IMR-90 (cell line): Measurements from ENCODE around the gene SURF4. TPM values are rescaled to one million over a fixed set of nuclear protein-coding genes. Genes with fewer than 3 reads are reported as not detected.

Source experiments
- ATAC-seq: fragments of 200-7000 bp; cut with Tn5 transposase; 2 replicates; pipeline ENCODE4 v1.9.1; 2020; ENCODE audit warnings: low read depth, mild to moderate bottlenecking, moderate library complexity
- BruUV-seq: library from RNA; stranded (reverse); fragments of 400-500 nt; replicated peaks from 2 replicates; lab custom pipeline; 2021; lab: Mats Ljungman, UMichigan
- CTCF ChIA-PET: fragments of 300-600 bp; formaldehyde crosslinking; extraction: SDS; loops from one replicate; lab custom pipeline; 2021; ENCODE audit warnings: antibody characterized with exemption; lab: Yijun Ruan, JAX
- POLR2A ChIA-PET: fragments of 300-600 bp; sonication (Branson Sonifier 250); formaldehyde crosslinking; loops from one replicate; lab custom pipeline; 2022; ENCODE audit warnings: antibody characterized with exemption; ENCODE audit not compliant: unreplicated experiment; lab: Charles Lee
- DNase-seq: peaks from one replicate; pipeline ENCODE4 v3.0.0; 2013
- H2AFZ ChIP-seq: replicated peaks from 2 replicates; pipeline ENCODE3; 2013; ENCODE audit warnings: low read length, mild to moderate bottlenecking; ENCODE audit not compliant: poor library complexity
- H2AK5ac ChIP-seq: 2 replicates; pipeline ENCODE4 v1.6.1; 2013; ENCODE audit warnings: low read depth, low read length, inconsistent platforms
- H2AK9ac ChIP-seq: replicated peaks from 2 replicates; pipeline ENCODE3; 2013; ENCODE audit warnings: mild to moderate bottlenecking, low read depth, low read length, moderate library complexity; ENCODE audit not compliant: poor library complexity
- H2BK120ac ChIP-seq: 2 replicates; pipeline ENCODE4 v1.6.1; 2013; ENCODE audit warnings: low read depth, low read length, inconsistent platforms
- H2BK15ac ChIP-seq: 3 replicates; pipeline ENCODE4 v1.6.1; 2013; ENCODE audit warnings: low read depth, low read length, inconsistent platforms
- H2BK20ac ChIP-seq: 2 replicates; pipeline ENCODE4 v1.6.1; 2013; ENCODE audit warnings: low read depth, mild to moderate bottlenecking, inconsistent platforms, low read length, moderate library complexity
- H2BK5ac ChIP-seq: 2 replicates; pipeline ENCODE4 v1.6.1; 2013; ENCODE audit warnings: mild to moderate bottlenecking, low read depth, low read length, inconsistent platforms; ENCODE audit not compliant: poor library complexity, severe bottlenecking
- H3K14ac ChIP-seq: replicated peaks from 2 replicates; pipeline ENCODE4 v1.6.1; 2013; ENCODE audit warnings: low read depth, low read length, inconsistent platforms
- H3K18ac ChIP-seq: 2 replicates; pipeline ENCODE4 v1.6.1; 2013; ENCODE audit warnings: low read depth, low read length, control low read depth
- H3K23ac ChIP-seq: 2 replicates; pipeline ENCODE4 v1.6.1; 2013; ENCODE audit warnings: low read depth, low read length, inconsistent platforms
- H3K27ac ChIP-seq: 2 replicates; pipeline ENCODE4 v1.5.1; 2013; ENCODE audit warnings: mild to moderate bottlenecking, control low read depth, low read length; ENCODE audit not compliant: insufficient read depth
- H3K27me3 ChIP-seq: 2 replicates; pipeline ENCODE4 v1.6.1; 2013; ENCODE audit warnings: low read length; ENCODE audit not compliant: control insufficient read depth, insufficient read depth
- H3K36me3 ChIP-seq: 2 replicates; pipeline ENCODE4 v1.6.1; 2013; ENCODE audit warnings: low read length, mixed read lengths; ENCODE audit not compliant: control insufficient read depth, insufficient read depth
- H3K4ac ChIP-seq: 2 replicates; pipeline ENCODE4 v1.6.1; 2013; ENCODE audit warnings: low read depth, low read length, inconsistent platforms
- H3K4me1 ChIP-seq: 2 replicates; pipeline ENCODE4 v1.6.1; 2013; ENCODE audit warnings: low read length, mixed read lengths; ENCODE audit not compliant: control insufficient read depth, insufficient read depth
- H3K4me2 ChIP-seq: 2 replicates; pipeline ENCODE4 v1.6.1; 2013; ENCODE audit warnings: low read depth, mild to moderate bottlenecking, control low read depth, low read length, moderate library complexity
- H3K4me3 ChIP-seq: 2 replicates; pipeline ENCODE4 v1.5.1; 2013; ENCODE audit warnings: low read depth, mild to moderate bottlenecking, control low read depth, low read length, moderate library complexity; ENCODE audit not compliant: insufficient read depth
- H3K56ac ChIP-seq: 2 replicates; pipeline ENCODE4 v1.6.1; 2013; ENCODE audit warnings: low read length, inconsistent platforms; ENCODE audit not compliant: insufficient read depth; ENCODE audit errors: extremely low read depth
- H3K79me1 ChIP-seq, 2 experiments: 2 replicates each; pipeline ENCODE4 v1.6.1; 2013; ENCODE audit warnings: low read length in 2 of 2, inconsistent platforms in 1 of 2, low read depth in 1 of 2
- H3K9ac ChIP-seq: 2 replicates; pipeline ENCODE4 v1.6.1; 2013; ENCODE audit warnings: low read depth, low read length, control low read depth
- H3K9me1 ChIP-seq: 2 replicates; pipeline ENCODE4 v1.6.1; 2013; ENCODE audit warnings: low read length, inconsistent platforms; ENCODE audit not compliant: insufficient read depth
- H3K9me3 ChIP-seq: 2 replicates; pipeline ENCODE4 v1.6.1; 2013; ENCODE audit warnings: low read length; ENCODE audit not compliant: control insufficient read depth, insufficient read depth
- H4K20me1 ChIP-seq: 2 replicates; pipeline ENCODE4 v1.6.1; 2013; ENCODE audit warnings: low read length, inconsistent platforms; ENCODE audit not compliant: insufficient read depth
- H4K5ac ChIP-seq: 2 replicates; pipeline ENCODE4 v1.6.1; 2013; ENCODE audit warnings: mild to moderate bottlenecking, low read depth, low read length, control low read depth
- H4K8ac ChIP-seq, 2 experiments: 2 replicates each; pipeline ENCODE4 v1.6.1; 2013; ENCODE audit warnings: low read depth in 2 of 2, low read length in 2 of 2, control low read depth in 1 of 2, inconsistent platforms in 1 of 2
- H4K91ac ChIP-seq: 2 replicates; pipeline ENCODE4 v1.6.1; 2013; ENCODE audit warnings: low read depth, low read length, inconsistent platforms; ENCODE audit not compliant: insufficient read depth
- BHLHE40 ChIP-seq: fragments of 150-350 bp; IDR thresholded peaks from 2 replicates; pipeline ENCODE4 v1.6.1; 2016; ENCODE audit warnings: mild to moderate bottlenecking, low read depth, low read length
- CEBPB ChIP-seq: IDR thresholded peaks from 2 replicates; pipeline ENCODE4 v1.6.1; 2012; ENCODE audit warnings: low read depth, low read length, improper control_type of control experiment
- CHD1 ChIP-seq: IDR thresholded peaks from 2 replicates; pipeline ENCODE4 v1.6.1; 2012; ENCODE audit warnings: low read depth, low read length, improper control_type of control experiment
- FOS ChIP-seq: fragments of 150-350 bp; IDR thresholded peaks from 2 replicates; pipeline ENCODE4 v1.6.1; 2016; ENCODE audit warnings: low read depth, low read length
- MAFK ChIP-seq: IDR thresholded peaks from 2 replicates; pipeline ENCODE4 v1.6.1; 2012; ENCODE audit warnings: low read depth, low read length, improper control_type of control experiment
- MAZ ChIP-seq: IDR thresholded peaks from 2 replicates; pipeline ENCODE4 v1.6.1; 2012; ENCODE audit warnings: low read depth, mild to moderate bottlenecking, low read length, improper control_type of control experiment, moderate library complexity, borderline replicate concordance
- MXI1 ChIP-seq: IDR thresholded peaks from 2 replicates; pipeline ENCODE4 v1.6.1; 2012; ENCODE audit warnings: low read depth, mild to moderate bottlenecking, low read length, moderate library complexity, borderline replicate concordance
- NFE2L2 ChIP-seq: fragments of 150-350 bp; IDR thresholded peaks from 2 replicates; pipeline ENCODE4 v1.6.1; 2016; ENCODE audit warnings: low read depth, mild to moderate bottlenecking, low read length
- POLR2A ChIP-seq: IDR thresholded peaks from 2 replicates; pipeline ENCODE4 v1.6.1; 2012; ENCODE audit warnings: mild to moderate bottlenecking, low read depth, low read length
- RAD21 ChIP-seq: IDR thresholded peaks from 2 replicates; pipeline ENCODE4 v1.6.1; 2012; ENCODE audit warnings: low read length, improper control_type of control experiment
- RFX5 ChIP-seq: IDR thresholded peaks from 2 replicates; pipeline ENCODE4 v1.8.0; 2012; ENCODE audit warnings: low read depth, mild to moderate bottlenecking, low read length, moderate library complexity
- WGBS, 2 experiments: methylation state at CpG; one replicate each; pipeline versions ENCODE4 v1.1.5 to v1.1.7; 2013; ENCODE audit warnings: missing lambda C conversion rate in 2 of 2; ENCODE audit not compliant: insufficient read length in 1 of 2; ENCODE audit errors: extremely low coverage in 2 of 2; 5-methylcytosine and 5-hydroxymethylcytosine counted together
- dilution Hi-C: fragments of 300-500 bp; cut with HindIII; formaldehyde crosslinking; loops from one replicate; pipeline ENCODE4 v1.14.3; 2018; ENCODE audit warnings: low sequenced_read_pairs; ENCODE audit not compliant: unreplicated experiment
- in situ Hi-C: fragments of 300-500 bp; cut with MboI; formaldehyde crosslinking; loops from 3 replicates; pipeline ENCODE4 v1.14.3; 2019; ENCODE audit warnings: low sequenced_read_pairs, inconsistent platforms, mixed read lengths
- intact Hi-C: fragments of 100-400 bp; cut with micrococcal nuclease; formaldehyde crosslinking; loops from 2 replicates; pipeline ENCODE4 v1.10.0; 2022
- polyA plus RNA-seq, 3 experiments: library from polyadenylated mRNA; depleted of rRNA; stranded (reverse); fragments of >200 nt; gene quantifications; 2 replicates each; pipeline ENCODE4 v1.2.3, GENCODE V29; 2012; ENCODE audit warnings: low replicate concordance in 1 of 3
- total RNA-seq: library from RNA; depleted of rRNA; stranded (reverse); fragments of >200 nt; gene quantifications from 2 replicates; pipeline ENCODE4 v1.2.3, GENCODE V29; 2012
- TF ChIP-seq, protein P1 (sequence below): conservative IDR thresholded peaks from 2 replicates; pipeline ENCODE4 v1.5.1; 2012; ENCODE audit warnings: mild to moderate bottlenecking, low read depth, low read length, improper control_type of control experiment
- TF ChIP-seq, protein P2 (sequence below): fragments of 150-350 bp; IDR thresholded peaks from 2 replicates; pipeline ENCODE4 v1.6.1; 2017; ENCODE audit warnings: mild to moderate bottlenecking, antibody characterized with exemption, low read length, low read depth
- TF ChIP-seq, protein P3 (sequence below): fragments of 150-350 bp; IDR thresholded peaks from 2 replicates; pipeline ENCODE4 v1.6.1; 2016; ENCODE audit warnings: low read depth, mild to moderate bottlenecking, low read length, moderate library complexity, borderline replicate concordance

Gene SURF4
- total and polyA plus RNA-seq, 2 of the 4 experiments (the other 2 are of a cell fraction) = 307 to 532 TPM

DNA sequence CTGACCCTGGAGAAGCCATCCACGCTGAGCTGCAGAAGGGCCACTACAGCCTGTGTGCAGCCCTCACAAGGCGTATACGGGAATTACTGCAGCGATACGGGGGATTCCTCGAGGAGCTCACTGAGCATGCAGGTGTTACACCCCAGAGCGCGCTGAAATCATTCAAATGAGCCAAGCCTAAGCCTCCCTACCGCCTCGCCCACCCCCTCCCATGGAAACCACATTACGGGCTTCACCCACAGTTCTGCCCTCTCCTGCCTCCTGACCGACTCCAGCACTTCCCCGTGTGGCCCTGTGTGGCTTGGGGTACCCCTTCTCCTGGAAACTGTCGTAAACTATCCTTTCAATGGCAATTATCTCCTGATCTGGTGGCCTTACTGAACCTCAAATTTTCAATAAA is 53.2 kb downstream of the SURF4 start:
- WGBS, 2 experiments = 85% methylated on average over 5 of the region's 14 CpGs; no CpG with 5 or more reads in 1 of the 2 experiments
- POLR2A ChIA-PET = no interaction called here
- in situ Hi-C loops = no loop called here

More for the DNA sequence above, 53.2 kb downstream of the SURF4 start:
- H4K5ac ChIP-seq = no peak overlapping the region
- no peaks in the 10 kb centered on the region for H3K79me1 ChIP-seq
- H3K9me1 ChIP-seq = no peaks in the 10 kb centered on the region
- peak overlapping the region; percentile 41 for H2AFZ ChIP-seq
- no peak overlapping the region for H3K56ac ChIP-seq
- no peak overlapping the region for H2BK120ac ChIP-seq
- H3K4me3 ChIP-seq = no peak overlapping the region
- H2AK5ac ChIP-seq = no peak overlapping the region
- no peak overlapping the region for H2BK5ac ChIP-seq
- no peak overlapping the region for H3K4ac ChIP-seq
- BruUV-seq = no TSS peak
- DNase-seq (no peak), ATAC-seq (no peak)
- no peak overlapping the region for H3K9ac ChIP-seq
- H3K27me3 ChIP-seq = peaks cover 21% of the 10 kb centered on the region
- no peaks in the 10 kb centered on the region for H3K36me3 ChIP-seq
- H3K14ac ChIP-seq = no peak overlapping the region
- no peak overlapping the region for H4K8ac ChIP-seq
- H4K20me1 ChIP-seq = no peaks in the 10 kb centered on the region
- no peak overlapping the region for H3K27ac ChIP-seq
- H3K4me2 ChIP-seq = no peak overlapping the region
- CTCF ChIA-PET = no interaction called here
- no peak overlapping the region for H2BK20ac ChIP-seq
- no peak overlapping the region for H3K18ac ChIP-seq
- H2AK9ac ChIP-seq = no peak overlapping the region
- no peaks in the 10 kb centered on the region for H3K9me3 ChIP-seq
- H3K4me1 ChIP-seq = no peaks in the 10 kb centered on the region
- no peak overlapping the region for H2BK15ac ChIP-seq
- no peak overlapping the region for H3K23ac ChIP-seq
- TF ChIP-seq CEBPB = no peak
- no peak for TF ChIP-seq MAFK
- no peak for TF ChIP-seq CHD1
- TF ChIP-seq, protein P1, sequence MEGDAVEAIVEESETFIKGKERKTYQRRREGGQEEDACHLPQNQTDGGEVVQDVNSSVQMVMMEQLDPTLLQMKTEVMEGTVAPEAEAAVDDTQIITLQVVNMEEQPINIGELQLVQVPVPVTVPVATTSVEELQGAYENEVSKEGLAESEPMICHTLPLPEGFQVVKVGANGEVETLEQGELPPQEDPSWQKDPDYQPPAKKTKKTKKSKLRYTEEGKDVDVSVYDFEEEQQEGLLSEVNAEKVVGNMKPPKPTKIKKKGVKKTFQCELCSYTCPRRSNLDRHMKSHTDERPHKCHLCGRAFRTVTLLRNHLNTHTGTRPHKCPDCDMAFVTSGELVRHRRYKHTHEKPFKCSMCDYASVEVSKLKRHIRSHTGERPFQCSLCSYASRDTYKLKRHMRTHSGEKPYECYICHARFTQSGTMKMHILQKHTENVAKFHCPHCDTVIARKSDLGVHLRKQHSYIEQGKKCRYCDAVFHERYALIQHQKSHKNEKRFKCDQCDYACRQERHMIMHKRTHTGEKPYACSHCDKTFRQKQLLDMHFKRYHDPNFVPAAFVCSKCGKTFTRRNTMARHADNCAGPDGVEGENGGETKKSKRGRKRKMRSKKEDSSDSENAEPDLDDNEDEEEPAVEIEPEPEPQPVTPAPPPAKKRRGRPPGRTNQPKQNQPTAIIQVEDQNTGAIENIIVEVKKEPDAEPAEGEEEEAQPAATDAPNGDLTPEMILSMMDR = no peak
- no peak for TF ChIP-seq FOS
- TF ChIP-seq, protein P2, sequence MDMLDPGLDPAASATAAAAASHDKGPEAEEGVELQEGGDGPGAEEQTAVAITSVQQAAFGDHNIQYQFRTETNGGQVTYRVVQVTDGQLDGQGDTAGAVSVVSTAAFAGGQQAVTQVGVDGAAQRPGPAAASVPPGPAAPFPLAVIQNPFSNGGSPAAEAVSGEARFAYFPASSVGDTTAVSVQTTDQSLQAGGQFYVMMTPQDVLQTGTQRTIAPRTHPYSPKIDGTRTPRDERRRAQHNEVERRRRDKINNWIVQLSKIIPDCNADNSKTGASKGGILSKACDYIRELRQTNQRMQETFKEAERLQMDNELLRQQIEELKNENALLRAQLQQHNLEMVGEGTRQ = no peak
- TF ChIP-seq RFX5 = no peak
- TF ChIP-seq, protein P3, sequence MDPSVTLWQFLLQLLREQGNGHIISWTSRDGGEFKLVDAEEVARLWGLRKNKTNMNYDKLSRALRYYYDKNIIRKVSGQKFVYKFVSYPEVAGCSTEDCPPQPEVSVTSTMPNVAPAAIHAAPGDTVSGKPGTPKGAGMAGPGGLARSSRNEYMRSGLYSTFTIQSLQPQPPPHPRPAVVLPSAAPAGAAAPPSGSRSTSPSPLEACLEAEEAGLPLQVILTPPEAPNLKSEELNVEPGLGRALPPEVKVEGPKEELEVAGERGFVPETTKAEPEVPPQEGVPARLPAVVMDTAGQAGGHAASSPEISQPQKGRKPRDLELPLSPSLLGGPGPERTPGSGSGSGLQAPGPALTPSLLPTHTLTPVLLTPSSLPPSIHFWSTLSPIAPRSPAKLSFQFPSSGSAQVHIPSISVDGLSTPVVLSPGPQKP = no peak
- TF ChIP-seq MAZ = no peak
- no peak for TF ChIP-seq POLR2A
- TF ChIP-seq BHLHE40 = no peak
- no peak for TF ChIP-seq RAD21
- no peak for TF ChIP-seq MXI1
- TF ChIP-seq NFE2L2 = no peak
- H4K91ac ChIP-seq = no peak overlapping the region
- dilution Hi-C loops = no loop called here
- intact Hi-C loops = no loop called here
